Stimulated activated CD4-positive, alpha-beta T cell treated with anti-CD3 and anti-CD28 coated beads, Interleukin-4, amount 100 ng/mL, for 24 hours (primary cell): Measurements from ENCODE around the gene GCM1.

Source experiments
- DNase-seq: peaks from one replicate; pipeline ENCODE4 v3.0.0-alpha.2; 2020

Gene GCM1

GRCh38 chr6:53151676-53152075, 3.0 kb upstream of the GCM1 start:
- DNase-seq, result no peak

- no peak for DNase-seq
These were observed 3.8 kb downstream of the GCM1 start for GRCh38 chr6:53144802-53145201.

- no peak for DNase-seq
These were observed 4.9 kb downstream of the GCM1 start for GRCh38 chr6:53143710-53144109.

GRCh38 chr6:53142810-53143209, 5.8 kb downstream of the GCM1 start:
- no peak for DNase-seq

GRCh38 chr6:53139841-53140413, 8.7 kb downstream of the GCM1 start:
- no peak for DNase-seq

- no peak for DNase-seq
These were observed 12.5 kb downstream of the GCM1 start for GRCh38 chr6:53136000-53136609.

- DNase-seq, result no peak
These were observed 13.9 kb downstream of the GCM1 start for GRCh38 chr6:53134601-53135235.

GRCh38 chr6:53133961-53134360, 14.7 kb downstream of the GCM1 start:
- no peak for DNase-seq

GRCh38 chr6:53130569-53131290, 17.9 kb downstream of the GCM1 start:
- no peak for DNase-seq

- no peak for DNase-seq
These were observed 19.8 kb downstream of the GCM1 start for GRCh38 chr6:53128842-53129241.

- no peak for DNase-seq
These were observed 23.4 kb downstream of the GCM1 start for GRCh38 chr6:53125276-53125675.

- DNase-seq, result no peak
These were observed 24.4 kb downstream of the GCM1 start for GRCh38 chr6:53124131-53124800.

GRCh38 chr6:53119772-53120409, 28.8 kb downstream of the GCM1 start:
- DNase-seq, result no peak

GRCh38 chr6:53119349-53119748, 29.3 kb downstream of the GCM1 start:
- no peak for DNase-seq

GRCh38 chr6:53115741-53116140, 32.9 kb downstream of the GCM1 start:
- no peak for DNase-seq

- DNase-seq, result no peak
These were observed 33.5 kb downstream of the GCM1 start for GRCh38 chr6:53115113-53115512.

GRCh38 chr6:53113742-53114141, 34.9 kb downstream of the GCM1 start:
- no peak for DNase-seq

- DNase-seq, result no peak
These were observed 35.8 kb downstream of the GCM1 start for GRCh38 chr6:53112871-53113270.

GRCh38 chr6:53112404-53112803, 36.2 kb downstream of the GCM1 start:
- DNase-seq, result no peak

GRCh38 chr6:53111865-53112264, 36.8 kb downstream of the GCM1 start:
- DNase-seq, result no peak

GRCh38 chr6:53109612-53110011, 39.0 kb downstream of the GCM1 start:
- DNase-seq, result no peak

- no peak for DNase-seq
These were observed 41.5 kb downstream of the GCM1 start for GRCh38 chr6:53107091-53107490.

GRCh38 chr6:53104916-53105315, 43.7 kb downstream of the GCM1 start:
- no peak for DNase-seq
